Fibroblast of lung (primary cell): ENCODE results near the gene DISP2.

ENCODE experiments used
- CTCF ChIP-seq, 2 donors: IDR thresholded peaks in 1 of 2; conservative IDR thresholded peaks in 1 of 2; 1 replicate in 1 of 2; 2 replicates in 1 of 2; pipeline ENCODE4 v1.5.1; 2011 to 2012; ENCODE audit warnings: low read length in 2 of 2, control low read depth in 1 of 2, inconsistent platforms in 1 of 2, low read depth in 1 of 2, mild to moderate bottlenecking in 1 of 2
- EZH2 ChIP-seq: IDR thresholded peaks from 2 replicates; pipeline ENCODE4 v1.5.1; 2012; ENCODE audit warnings: low read length, control low read depth, mild to moderate bottlenecking; ENCODE audit errors: missing control alignments

- no peak for TF ChIP-seq CTCF (conservative IDR thresholded peaks at IDR 0.05 in 1 of 2, IDR thresholded peaks at IDR 0.05 in 1 of 2; ENCODE audit: low read depth in 1 of 2, low read length in 2 of 2)
- no peak for TF ChIP-seq EZH2
Observed at GRCh38 chr15:40309344-40309862, 48.6 kb upstream of the DISP2 start.
